ENCODE measurements around the gene P3H4. TPM values are rescaled to one million over a fixed set of nuclear protein-coding genes. Genes with fewer than 3 reads are reported as not detected.
A peak's percentile ranks its signal among the peaks of the same experiment; 100 is the strongest.

The P3H4 gene
- total RNA-seq, 1 experiment from 2014 or later, result 29.6 TPM

- peaks cover 32% of the 10 kb centered on the region for H3K4me1 ChIP-seq (ENCODE audit: insufficient read depth, low read length)
- H3K4me3 ChIP-seq (ENCODE audit: low read length), result peak overlapping the region; percentile 38; the same call in 1 of the 2 replicates
- H3K36me3 ChIP-seq (ENCODE audit: low read depth, low read length), result no peaks in the 10 kb centered on the region
- ATAC-seq, result peak; percentile 96
- H3K27me3 ChIP-seq (ENCODE audit: low read length), result no peaks in the 10 kb centered on the region
- intact Hi-C loops (cut with micrococcal nuclease), result no loop called here
- H4K20me1 ChIP-seq (ENCODE audit: low read length), result no peaks in the 10 kb centered on the region
- POLR2A ChIA-PET (ENCODE audit: unreplicated experiment), result no interaction called here
- TF ChIP-seq EZH2 (IDR thresholded peaks at IDR 0.05; ENCODE audit: low read length, unreplicated experiment) (no peak), EZH2phosphoT487 (IDR thresholded peaks at IDR 0.05; ENCODE audit: borderline replicate concordance, low read length) (no peak)
- TF ChIP-seq, protein P1, sequence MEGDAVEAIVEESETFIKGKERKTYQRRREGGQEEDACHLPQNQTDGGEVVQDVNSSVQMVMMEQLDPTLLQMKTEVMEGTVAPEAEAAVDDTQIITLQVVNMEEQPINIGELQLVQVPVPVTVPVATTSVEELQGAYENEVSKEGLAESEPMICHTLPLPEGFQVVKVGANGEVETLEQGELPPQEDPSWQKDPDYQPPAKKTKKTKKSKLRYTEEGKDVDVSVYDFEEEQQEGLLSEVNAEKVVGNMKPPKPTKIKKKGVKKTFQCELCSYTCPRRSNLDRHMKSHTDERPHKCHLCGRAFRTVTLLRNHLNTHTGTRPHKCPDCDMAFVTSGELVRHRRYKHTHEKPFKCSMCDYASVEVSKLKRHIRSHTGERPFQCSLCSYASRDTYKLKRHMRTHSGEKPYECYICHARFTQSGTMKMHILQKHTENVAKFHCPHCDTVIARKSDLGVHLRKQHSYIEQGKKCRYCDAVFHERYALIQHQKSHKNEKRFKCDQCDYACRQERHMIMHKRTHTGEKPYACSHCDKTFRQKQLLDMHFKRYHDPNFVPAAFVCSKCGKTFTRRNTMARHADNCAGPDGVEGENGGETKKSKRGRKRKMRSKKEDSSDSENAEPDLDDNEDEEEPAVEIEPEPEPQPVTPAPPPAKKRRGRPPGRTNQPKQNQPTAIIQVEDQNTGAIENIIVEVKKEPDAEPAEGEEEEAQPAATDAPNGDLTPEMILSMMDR (conservative IDR thresholded peaks at IDR 0.05; ENCODE audit: low read depth, low read length), result no peak
- no peaks in the 10 kb centered on the region for H3K79me2 ChIP-seq (ENCODE audit: low read length)
- peak overlapping the region; percentile 39 for H2AFZ ChIP-seq (ENCODE audit: low read length)
- CTCF ChIA-PET, result interaction anchor here (1.0 kb wide), 1 partner anchor 16 kb away, joined by 4 read pairs; no protein-coding TSS in a partner anchor
- TSS peak; percentile 91 for BruUV-seq (replicated peaks)
- peak overlapping the region; percentile 77 for H3K4me2 ChIP-seq (ENCODE audit: low read length)
- peak; percentile 86 for DNase-seq
- H3K27ac ChIP-seq (ENCODE audit: low read length), result peak overlapping the region; percentile 95
- H3K9me2 ChIP-seq (replicated peaks; ENCODE audit: low read length), result no peaks in the 10 kb centered on the region
- no peaks in the 10 kb centered on the region for H3F3A ChIP-seq (ENCODE audit: low read length, unreplicated experiment)
- no peaks in the 10 kb centered on the region for H3K9me3 ChIP-seq (ENCODE audit: low read length)
- peak overlapping the region; percentile 60 for H3K9ac ChIP-seq (ENCODE audit: low read length)
Measured at GRCh38 chr17:41792845-41793783, 18.6 kb downstream of the P3H4 start.

DNA sequence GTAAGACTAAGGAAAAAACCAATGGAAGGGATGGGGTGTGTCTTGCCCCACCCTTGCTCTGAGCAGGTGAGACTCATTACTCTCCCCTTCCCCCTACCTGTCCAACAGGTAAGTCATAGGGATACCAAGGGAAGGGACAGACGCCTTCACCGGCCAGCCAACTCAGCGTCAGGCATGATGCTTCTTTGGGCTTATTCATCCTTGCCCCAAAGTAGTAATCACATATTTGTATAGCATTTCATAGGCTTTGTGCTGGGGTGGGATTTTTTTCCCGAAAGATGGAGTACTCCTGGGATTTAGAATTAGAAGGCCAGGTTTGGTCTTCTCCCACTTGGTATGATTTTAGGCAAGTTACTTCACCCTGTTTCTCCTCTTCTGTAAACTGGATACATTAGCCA lies 24.7 kb downstream of the P3H4 start:
- peaks cover 23% of the 10 kb centered on the region for H3K4me1 ChIP-seq (ENCODE audit: insufficient read depth, low read length)
- H3K36me3 ChIP-seq (ENCODE audit: low read depth, low read length), result no peaks in the 10 kb centered on the region
- ChIA-PET POLR2A (ENCODE audit: unreplicated experiment) (interaction anchor here (0.6 to 2.0 kb wide), 6 partner anchors 9 to 99 kb away, joined by 3 to 26 read pairs (median 6); no protein-coding TSS in a partner anchor), CTCF (interaction anchor here (0.7 to 1.8 kb wide), 5 partner anchors 9 to 1834 kb away, joined by 3 to 15 read pairs (median 6); no protein-coding TSS in a partner anchor)
- H3K4me2 ChIP-seq (ENCODE audit: low read length), result peak overlapping the region; percentile 72
- H3K9me3 ChIP-seq (ENCODE audit: low read length), result no peaks in the 10 kb centered on the region
- no peaks in the 10 kb centered on the region for H3K9me2 ChIP-seq (replicated peaks; ENCODE audit: low read length)
- BruUV-seq (replicated peaks), result no TSS peak
- ATAC-seq (no peak), DNase-seq (no peak)
- TF ChIP-seq, protein P1 (conservative IDR thresholded peaks at IDR 0.05; ENCODE audit: low read depth, low read length), result no peak
- TF ChIP-seq EZH2 (IDR thresholded peaks at IDR 0.05; ENCODE audit: low read length, unreplicated experiment) (no peak), EZH2phosphoT487 (IDR thresholded peaks at IDR 0.05; ENCODE audit: borderline replicate concordance, low read length) (no peak)
- H3K9ac ChIP-seq (ENCODE audit: low read length), result 0 out of 2 replicates have a peak overlapping the region, but pooled peaks have one; percentile 32
- H3K27ac ChIP-seq (ENCODE audit: low read length), result peak overlapping the region; percentile 67
- H3K27me3 ChIP-seq (ENCODE audit: low read length), result no peaks in the 10 kb centered on the region
- H3K4me3 ChIP-seq (ENCODE audit: low read length), result 0 out of 2 replicates have a peak overlapping the region, but pooled peaks have one; percentile 18
- peaks cover 32% of the 10 kb centered on the region for H4K20me1 ChIP-seq (ENCODE audit: low read length)
- no peaks in the 10 kb centered on the region for H3F3A ChIP-seq (ENCODE audit: low read length, unreplicated experiment)
- peaks cover 42% of the 10 kb centered on the region for H3K79me2 ChIP-seq (ENCODE audit: low read length)
- no peak overlapping the region for H2AFZ ChIP-seq (ENCODE audit: low read length)
- intact Hi-C loops (cut with micrococcal nuclease), result no loop called here
